Common myeloid progenitor, CD34-positive (primary cell): ENCODE data around the gene PCNP.
A peak's percentile ranks its signal among the peaks of the same experiment; 100 is the strongest.
"Not testable (repeated sequence)": the region's sequence is repeated elsewhere in the genome, so short reads cannot be mapped to it uniquely, and the experiment has no call there.

Experiments
- CTCF ChIA-PET: fragments of 350-600 bp; sonication (Branson Sonifier 250); formaldehyde crosslinking; loops from one replicate; lab custom pipeline; 2021; ENCODE audit warnings: antibody characterized with exemption; lab: Charles Lee
- POLR2A ChIA-PET: fragments of 350-600 bp; sonication (Branson Sonifier 250); formaldehyde crosslinking; loops from one replicate; lab custom pipeline; 2021; ENCODE audit warnings: antibody characterized with exemption; lab: Charles Lee
- DNase-seq, 3 donors: peaks; one replicate each; pipeline versions ENCODE4 v3.0.0 to v3.0.0-alpha.2; 2013
- H3K27ac ChIP-seq, 2 experiments: 1 replicate in 1 of 2; 2 replicates in 1 of 2; pipeline ENCODE4 v1.7.0; 2013; ENCODE audit warnings: inconsistent platforms in 2 of 2, low read length in 2 of 2, mild to moderate bottlenecking in 2 of 2, low read depth in 1 of 2, moderate library complexity in 1 of 2; ENCODE audit not compliant: severe bottlenecking in 2 of 2, insufficient read depth in 1 of 2, poor library complexity in 1 of 2
- H3K27me3 ChIP-seq, 5 experiments: replicated peaks in 2 of 5; 1 replicate in 3 of 5; 2 replicates in 2 of 5; pipeline versions ENCODE4 v1.6.1 to v1.7.0; 2013; ENCODE audit warnings: low read length in 4 of 5, mild to moderate bottlenecking in 2 of 5, moderate library complexity in 2 of 5, inconsistent platforms in 1 of 5; ENCODE audit not compliant: insufficient read depth in 5 of 5, control insufficient read depth in 4 of 5
- H3K36me3 ChIP-seq, 4 experiments: 1 replicate in 2 of 4; 2 replicates in 2 of 4; pipeline versions ENCODE4 v1.6.1 to v1.7.0; 2013; ENCODE audit warnings: low read length in 3 of 4, control low read depth in 1 of 4, mild to moderate bottlenecking in 1 of 4; ENCODE audit not compliant: control insufficient read depth in 4 of 4, insufficient read depth in 4 of 4
- H3K4me1 ChIP-seq, 4 experiments: 1 replicate in 3 of 4; 2 replicates in 1 of 4; pipeline versions ENCODE4 v1.6.1 to v1.7.1; 2013; ENCODE audit warnings: low read length in 3 of 4, mild to moderate bottlenecking in 3 of 4, control low read depth in 1 of 4, inconsistent platforms in 1 of 4, moderate library complexity in 1 of 4; ENCODE audit not compliant: control insufficient read depth in 4 of 4, insufficient read depth in 4 of 4; ENCODE audit errors: control extremely low read depth in 1 of 4
- H3K4me3 ChIP-seq, 7 experiments: 1 replicate in 4 of 7; 2 replicates in 3 of 7; pipeline versions ENCODE4 v1.5.1 to v1.7.0; 2013; ENCODE audit warnings: mild to moderate bottlenecking in 7 of 7, low read length in 6 of 7, moderate library complexity in 6 of 7, inconsistent platforms in 2 of 7, low read depth in 2 of 7, control low read depth in 1 of 7; ENCODE audit not compliant: insufficient read depth in 4 of 7, control insufficient read depth in 1 of 7; ENCODE audit errors: extremely low read depth in 1 of 7
- H3K9me3 ChIP-seq, 5 experiments: 1 replicate in 4 of 5; 2 replicates in 1 of 5; pipeline versions ENCODE4 v1.6.1 to v1.7.1; 2013; ENCODE audit warnings: low read length in 4 of 5, mild to moderate bottlenecking in 2 of 5, inconsistent platforms in 1 of 5, low read depth in 1 of 5, moderate library complexity in 1 of 5; ENCODE audit not compliant: control insufficient read depth in 4 of 5, insufficient read depth in 2 of 5; ENCODE audit errors: control extremely low read depth in 1 of 5
- WGBS: methylation state at CpG from one replicate; pipeline ENCODE4 v1.1.5; 2013; ENCODE audit not compliant: insufficient coverage; 5-methylcytosine and 5-hydroxymethylcytosine counted together

PCNP gene

GRCh38 chr3:101532783-101533602 is 41.0 kb upstream of the PCNP start:
- CTCF ChIA-PET, result no interaction called here
- POLR2A ChIA-PET, result no interaction called here
- Histone ChIP-seq H3K27ac (no peak overlapping the region), H3K4me3 (no peak overlapping the region), H3K27me3 (no peaks in the 10 kb centered on the region), H3K36me3 (no peaks in the 10 kb centered on the region), H3K4me1 (peaks cover 0 to 14% (median 8%) of the 10 kb centered on the region in 4 experiments), H3K9me3 (peaks cover 0 to 2% (median 0%) of the 10 kb centered on the region in 5 experiments)
- WGBS, result 92% methylated on average over 8 of the region's 9 CpGs
- no peak for DNase-seq

- ChIA-PET POLR2A (no interaction called here), CTCF (no interaction called here)
- Histone ChIP-seq H3K27ac (no peak overlapping the region), H3K9me3 (peaks cover 0 to 2% (median 0%) of the 10 kb centered on the region in 5 experiments), H3K36me3 (no peaks in the 10 kb centered on the region), H3K4me3 (no peak overlapping the region), H3K27me3 (no peaks in the 10 kb centered on the region), H3K4me1 (peaks cover 0 to 14% (median 8%) of the 10 kb centered on the region in 4 experiments)
- no peak for DNase-seq
- WGBS, result no CpG with 5 or more reads among the region's 1 CpG
These were observed 40.4 kb upstream of the PCNP start for GRCh38 chr3:101533603-101533968.

- no peak overlapping the region for H3K27ac ChIP-seq
- no peaks in the 10 kb centered on the region for H3K27me3 ChIP-seq
- WGBS, result 100% methylated on average over 1 of the region's 5 CpGs
- POLR2A ChIA-PET, result no interaction called here
- no peak overlapping the region for H3K4me3 ChIP-seq
- H3K9me3 ChIP-seq, result no peaks in the 10 kb centered on the region
- H3K36me3 ChIP-seq, result no peaks in the 10 kb centered on the region
- CTCF ChIA-PET, result interaction anchor here (1.5 to 3.3 kb wide), 5 partner anchors 8 to 39 kb away, joined by 4 to 10 read pairs (median 6); partner anchors contain the start of genes PCNP and SENP7
- DNase-seq, result no peak
- H3K4me1 ChIP-seq, result peaks cover 0 to 14% (median 7%) of the 10 kb centered on the region in 4 experiments
These were observed 38.8 kb upstream of the PCNP start for GRCh38 chr3:101535221-101535620.

- no peak for DNase-seq
- H3K36me3 ChIP-seq, result no peaks in the 10 kb centered on the region
- CTCF ChIA-PET, result interaction anchor here (0.8 to 3.3 kb wide), 5 partner anchors 9 to 148 kb away, joined by 3 to 10 read pairs (median 4); partner anchors contain the start of gene SENP7
- WGBS, result 100% methylated on average over 1 of the region's 1 CpG
- H3K27ac ChIP-seq, result no peak overlapping the region
- H3K9me3 ChIP-seq, result no peaks in the 10 kb centered on the region
- POLR2A ChIA-PET, result interaction anchor here (1.1 kb wide), 1 partner anchor 14 kb away, joined by 3 read pairs; no protein-coding TSS in a partner anchor
- no peaks in the 10 kb centered on the region for H3K27me3 ChIP-seq
- no peak overlapping the region for H3K4me3 ChIP-seq
- peaks cover 0 to 5% (median 3%) of the 10 kb centered on the region in 4 experiments for H3K4me1 ChIP-seq
These were observed 37.7 kb upstream of the PCNP start for GRCh38 chr3:101536266-101536665.

GRCh38 chr3:101536955-101537354 is 37.0 kb upstream of the PCNP start:
- H3K27ac ChIP-seq, H3K9me3 ChIP-seq, H3K27me3 ChIP-seq, H3K36me3 ChIP-seq, H3K4me3 ChIP-seq, H3K4me1 ChIP-seq: not testable (repeated sequence)
- WGBS, result no CpG with 5 or more reads among the region's 1 CpG
- ChIA-PET POLR2A (interaction anchor here (1.1 kb wide), 1 partner anchor 15 kb away, joined by 3 read pairs; no protein-coding TSS in a partner anchor), CTCF (interaction anchor here (0.8 to 3.3 kb wide), 3 partner anchors 9 to 148 kb away, joined by 3 to 10 read pairs (median 3); no protein-coding TSS in a partner anchor)
- peak in 1 of 3 donors; percentile 24 for DNase-seq

- Histone ChIP-seq H3K9me3 (no peaks in the 10 kb centered on the region), H3K36me3 (no peaks in the 10 kb centered on the region), H3K4me1 (peaks cover 0 to 12% (median 3%) of the 10 kb centered on the region in 4 experiments), H3K27ac (peak overlapping the region in 1 of 2 experiments; percentile 14), H3K27me3 (no peaks in the 10 kb centered on the region), H3K4me3 (no peak overlapping the region)
- peak in 1 of 3 donors; percentile 31 for DNase-seq
- POLR2A ChIA-PET, result no interaction called here
- CTCF ChIA-PET, result interaction anchor here (0.8 to 1.7 kb wide), 4 partner anchors 8 to 55 kb away, joined by 3 to 6 read pairs (median 3); no protein-coding TSS in a partner anchor
These were observed 31.0 kb upstream of the PCNP start for GRCh38 chr3:101542957-101543356.
